C4-2B (cell line): ENCODE measurements around the gene TPM1.

Experiments
- H3K27ac ChIP-seq: fragments of 450-650 bp; 2 replicates; pipeline ENCODE4 v1.5.1; 2017
- ZFX ChIP-seq: fragments of 450-650 bp; IDR thresholded peaks from 2 replicates; pipeline ENCODE4 v1.6.1; 2017
- TF ChIP-seq, protein P1 (sequence below): fragments of 450-650 bp; conservative IDR thresholded peaks from 2 replicates; pipeline ENCODE4 v1.5.1; 2017; ENCODE audit warnings: mild to moderate bottlenecking

Gene TPM1

GRCh38 chr15:63010920-63011693 is 31.4 kb upstream of the TPM1 start:
- no peak for TF ChIP-seq ZFX
- TF ChIP-seq, protein P1, sequence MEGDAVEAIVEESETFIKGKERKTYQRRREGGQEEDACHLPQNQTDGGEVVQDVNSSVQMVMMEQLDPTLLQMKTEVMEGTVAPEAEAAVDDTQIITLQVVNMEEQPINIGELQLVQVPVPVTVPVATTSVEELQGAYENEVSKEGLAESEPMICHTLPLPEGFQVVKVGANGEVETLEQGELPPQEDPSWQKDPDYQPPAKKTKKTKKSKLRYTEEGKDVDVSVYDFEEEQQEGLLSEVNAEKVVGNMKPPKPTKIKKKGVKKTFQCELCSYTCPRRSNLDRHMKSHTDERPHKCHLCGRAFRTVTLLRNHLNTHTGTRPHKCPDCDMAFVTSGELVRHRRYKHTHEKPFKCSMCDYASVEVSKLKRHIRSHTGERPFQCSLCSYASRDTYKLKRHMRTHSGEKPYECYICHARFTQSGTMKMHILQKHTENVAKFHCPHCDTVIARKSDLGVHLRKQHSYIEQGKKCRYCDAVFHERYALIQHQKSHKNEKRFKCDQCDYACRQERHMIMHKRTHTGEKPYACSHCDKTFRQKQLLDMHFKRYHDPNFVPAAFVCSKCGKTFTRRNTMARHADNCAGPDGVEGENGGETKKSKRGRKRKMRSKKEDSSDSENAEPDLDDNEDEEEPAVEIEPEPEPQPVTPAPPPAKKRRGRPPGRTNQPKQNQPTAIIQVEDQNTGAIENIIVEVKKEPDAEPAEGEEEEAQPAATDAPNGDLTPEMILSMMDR: no peak
- H3K27ac ChIP-seq: no peak overlapping the region

- H3K27ac ChIP-seq: no peak overlapping the region
- TF ChIP-seq ZFX: no peak
- TF ChIP-seq, protein P1: no peak
Observed at GRCh38 chr15:63012444-63012843, 30.1 kb upstream of the TPM1 start.

DNA sequence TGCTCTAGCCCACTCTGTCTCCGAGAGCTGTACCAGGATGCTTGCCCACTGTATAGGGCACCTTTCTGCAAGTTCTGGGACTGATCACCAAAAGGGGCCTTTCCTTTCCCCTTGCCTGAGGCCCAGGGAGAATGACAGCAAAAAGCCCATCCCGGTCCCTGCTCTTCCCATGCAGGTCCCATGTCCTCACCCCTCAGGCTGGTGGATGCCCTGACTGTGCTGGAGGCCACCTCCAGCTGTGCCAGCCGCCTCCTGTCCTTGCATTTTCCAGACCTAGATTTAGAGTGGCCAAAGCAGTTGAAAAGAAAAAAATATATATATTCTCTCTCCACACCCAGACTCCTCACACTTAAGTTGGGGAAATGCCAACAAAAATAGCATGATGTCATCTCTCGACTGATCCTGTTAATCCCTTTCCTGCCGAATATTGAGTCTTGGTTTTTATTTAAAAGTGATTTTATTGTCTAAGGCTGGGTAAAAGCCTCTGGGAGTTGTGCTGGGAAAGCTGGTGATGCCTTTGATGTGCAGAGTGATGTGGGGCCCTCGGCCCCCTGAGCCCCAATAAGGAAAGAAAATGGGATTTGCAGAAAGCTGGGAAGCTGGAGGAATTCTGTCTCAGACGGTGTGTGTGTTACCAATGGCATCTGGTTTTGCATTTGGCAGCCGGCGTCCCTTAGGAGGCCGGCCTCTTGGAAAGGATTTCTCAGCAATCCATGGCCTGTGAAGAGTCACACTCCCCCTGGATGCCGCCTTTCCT is 29.3 kb upstream of the TPM1 start:
- TF ChIP-seq, protein P1: no peak
- no peak for TF ChIP-seq ZFX
- no peak overlapping the region for H3K27ac ChIP-seq

DNA sequence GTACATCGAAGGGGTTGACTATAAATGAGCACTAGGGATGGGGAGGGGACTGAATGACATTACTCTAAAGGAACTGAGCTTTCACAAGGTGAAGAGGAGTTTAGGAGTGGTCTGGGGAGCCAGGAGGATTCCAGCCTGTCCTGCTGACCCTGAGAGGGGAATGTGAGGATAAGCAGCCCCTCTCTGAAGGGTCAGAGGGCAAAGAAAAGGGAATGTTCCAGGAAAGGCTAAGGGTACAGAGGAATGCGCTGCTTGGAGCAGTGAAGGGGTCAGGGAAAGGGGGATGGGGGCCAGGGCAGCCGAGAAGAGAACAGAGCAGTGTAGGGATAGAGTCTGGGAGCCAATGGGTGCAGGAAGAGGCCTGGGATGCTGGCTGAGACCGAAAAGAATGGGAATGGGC is 28.0 kb upstream of the TPM1 start:
- H3K27ac ChIP-seq: no peak overlapping the region

DNA sequence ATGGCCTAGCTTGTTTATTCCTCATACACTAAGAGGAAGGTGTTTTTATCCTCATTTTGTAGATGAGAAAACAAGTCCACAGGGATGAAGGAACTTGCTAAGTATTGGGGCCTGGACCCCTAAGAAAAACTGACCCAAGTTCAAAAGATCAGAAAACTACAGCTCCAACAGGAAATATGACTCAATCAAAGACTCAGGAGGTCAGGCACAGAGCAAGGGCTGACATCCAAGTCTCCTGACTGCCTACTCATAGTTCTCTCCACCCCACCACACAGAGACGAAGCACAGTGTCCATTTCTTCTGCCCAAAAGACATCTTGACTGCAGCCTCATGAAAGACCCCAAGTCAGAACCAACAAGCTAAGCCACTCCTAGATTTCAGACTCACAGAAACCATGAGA is 26.9 kb upstream of the TPM1 start:
- TF ChIP-seq, protein P1: no peak
- no peak for TF ChIP-seq ZFX
- H3K27ac ChIP-seq: no peak overlapping the region

More for the DNA sequence above, 28.0 kb upstream of the TPM1 start:
- TF ChIP-seq ZFX: no peak
- TF ChIP-seq, protein P1: no peak

GRCh38 chr15:63016234-63016633 is 26.3 kb upstream of the TPM1 start:
- TF ChIP-seq, protein P1: no peak
- no peak for TF ChIP-seq ZFX
- no peak overlapping the region for H3K27ac ChIP-seq

DNA sequence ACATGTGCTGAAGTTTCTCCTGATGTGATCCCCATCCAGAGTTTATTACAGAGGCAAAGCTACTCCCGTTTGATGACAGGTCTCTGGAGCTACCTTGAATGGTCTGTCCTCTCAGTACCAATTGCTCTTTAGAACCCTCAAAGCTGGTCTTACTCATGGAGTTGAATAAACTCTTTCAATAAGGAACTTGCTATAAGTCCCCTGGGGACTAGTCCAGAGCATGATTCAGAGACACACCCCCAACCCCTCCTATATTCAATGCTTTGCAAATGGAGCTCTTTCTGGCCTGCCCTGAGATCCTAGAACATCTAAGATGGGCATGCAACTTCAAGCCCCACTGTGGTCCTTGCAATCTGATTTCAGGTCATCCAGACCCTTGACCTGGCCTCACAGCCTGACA is 23.9 kb upstream of the TPM1 start:
- TF ChIP-seq, protein P1: no peak
- TF ChIP-seq ZFX: no peak
- H3K27ac ChIP-seq: no peak overlapping the region; the same call in 1 of the 2 replicates
